Mononuclear cell (primary cell): ENCODE data around the gene YPEL5. TPM values are rescaled to one million over a fixed set of nuclear protein-coding genes. Genes with fewer than 3 reads are reported as not detected.

Experiments
- H3K27me3 ChIP-seq: 2 replicates; pipeline ENCODE4 v1.6.0; 2011; ENCODE audit warnings: low read length, control low read depth; ENCODE audit not compliant: insufficient read depth
- H3K4me1 ChIP-seq: 2 replicates; pipeline ENCODE4 v1.5.1; 2011; ENCODE audit warnings: mild to moderate bottlenecking, low read length, control low read depth; ENCODE audit not compliant: insufficient read depth
- H3K4me3 ChIP-seq: 2 replicates; pipeline ENCODE4 v1.5.1; 2011; ENCODE audit warnings: mild to moderate bottlenecking, low read length, moderate library complexity
- H3K9me3 ChIP-seq: 2 replicates; pipeline ENCODE4 v1.5.1; 2011; ENCODE audit warnings: low read depth, mild to moderate bottlenecking, control low read depth, low read length
- total RNA-seq: library from RNA; depleted of rRNA; stranded (reverse); fragments of >200 nt; gene quantifications from one replicate; pipeline ENCODE4 v1.2.3, GENCODE V29; 2012

YPEL5 gene
- total RNA-seq, 1 donor, result 625 TPM

DNA sequence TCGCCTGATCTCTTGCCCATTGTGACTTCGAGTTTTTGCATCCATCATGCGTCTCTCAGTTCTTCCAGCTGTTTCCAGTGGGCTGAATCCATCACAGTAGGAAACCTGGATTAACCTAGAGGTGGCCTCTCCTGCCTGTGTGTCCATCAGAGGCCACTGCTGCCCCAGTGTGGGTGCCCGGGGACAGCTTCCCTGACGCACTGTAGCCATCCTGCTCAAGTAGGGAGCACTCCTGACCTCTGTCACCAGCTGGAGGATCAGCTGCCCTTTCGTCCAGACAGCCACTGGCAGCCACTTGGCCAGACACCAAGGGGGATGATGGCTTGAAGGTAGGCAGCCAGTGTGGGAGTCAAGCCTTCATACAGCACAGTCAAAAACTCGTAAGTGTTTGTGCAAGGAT lies 47.6 kb downstream of the YPEL5 start:
- no peaks in the 10 kb centered on the region for H3K4me1 ChIP-seq
- no peaks in the 10 kb centered on the region for H3K27me3 ChIP-seq

DNA sequence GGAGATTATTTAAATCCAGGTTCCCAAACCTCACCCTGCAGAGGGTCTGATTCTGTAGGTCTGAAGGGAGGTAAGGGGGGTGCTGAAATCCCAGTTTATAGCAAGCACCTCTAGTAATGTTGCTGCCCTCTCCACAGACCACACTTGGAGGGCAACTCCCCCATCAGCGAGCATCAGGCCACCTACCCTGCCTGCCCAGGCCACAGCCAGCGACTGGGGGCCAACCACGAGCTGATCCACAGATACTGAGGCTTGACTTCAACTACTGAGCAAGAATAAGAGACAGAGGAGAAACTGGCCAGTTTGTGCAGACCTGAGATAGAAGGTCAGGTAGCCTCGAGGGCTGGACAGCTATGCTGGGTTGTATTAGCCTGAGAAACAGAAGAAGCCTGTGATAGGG lies 48.2 kb downstream of the YPEL5 start:
- Histone ChIP-seq H3K27me3 (no peaks in the 10 kb centered on the region), H3K4me1 (no peaks in the 10 kb centered on the region), H3K4me3 (no peak overlapping the region), H3K9me3 (no peaks in the 10 kb centered on the region)

More for the DNA sequence above, 47.6 kb downstream of the YPEL5 start:
- Histone ChIP-seq H3K9me3 (no peaks in the 10 kb centered on the region), H3K4me3 (no peak overlapping the region)

DNA sequence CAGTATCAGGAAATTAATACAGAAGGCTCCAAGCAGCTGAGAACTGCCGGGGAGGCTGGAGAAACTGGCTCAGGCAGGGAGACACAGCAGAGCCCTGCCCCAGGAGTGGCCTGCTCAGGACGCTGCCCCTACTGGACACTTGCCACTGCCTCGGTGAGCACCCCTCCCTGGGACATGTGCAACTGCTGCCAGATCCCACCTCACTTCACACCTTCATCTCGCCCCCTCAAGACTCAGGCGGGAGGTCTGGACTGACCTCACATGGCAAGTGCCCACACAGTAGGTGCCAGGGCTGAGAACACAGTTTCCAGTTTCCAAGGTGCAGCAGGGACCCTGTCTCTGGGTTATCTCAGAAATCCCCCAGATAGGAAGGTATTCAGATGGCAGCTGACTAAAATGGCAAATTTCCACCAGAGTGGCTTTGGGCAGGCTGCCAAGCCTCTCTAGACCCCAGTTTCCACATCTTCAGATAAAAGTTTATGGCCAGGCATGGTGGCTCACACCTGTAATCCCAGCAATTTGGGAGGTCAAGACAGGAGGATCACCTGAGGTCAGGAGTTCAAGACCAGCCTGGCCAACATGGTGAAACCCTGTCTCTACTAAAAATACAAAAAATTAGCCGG lies 50.9 kb downstream of the YPEL5 start:
- H3K9me3 ChIP-seq, result no peaks in the 10 kb centered on the region
- H3K4me1 ChIP-seq, result peaks cover 6% of the 10 kb centered on the region
- no peaks in the 10 kb centered on the region for H3K27me3 ChIP-seq
- H3K4me3 ChIP-seq, result no peak overlapping the region

DNA sequence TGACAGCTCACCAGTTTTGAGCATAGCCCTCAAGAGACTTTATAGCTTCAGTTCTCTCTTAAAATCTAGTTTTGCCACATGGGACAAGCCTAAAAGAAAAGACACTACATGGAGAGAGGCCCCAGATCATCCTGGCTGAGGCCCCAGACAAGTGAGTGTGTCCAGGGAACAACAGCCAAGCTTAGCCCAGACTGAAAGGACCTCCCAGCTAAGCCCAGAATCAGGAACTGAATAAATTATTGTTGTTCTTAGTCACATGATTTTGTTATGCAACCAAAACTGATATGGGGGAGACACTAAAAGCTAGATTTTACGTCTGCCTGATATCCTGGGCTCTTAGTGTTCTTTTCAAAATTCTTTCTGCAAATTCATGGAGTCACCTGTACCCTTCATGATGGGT lies 55.2 kb downstream of the YPEL5 start:
- Histone ChIP-seq H3K4me1 (peaks cover 6% of the 10 kb centered on the region), H3K27me3 (no peaks in the 10 kb centered on the region), H3K9me3 (no peaks in the 10 kb centered on the region), H3K4me3 (no peak overlapping the region)

DNA sequence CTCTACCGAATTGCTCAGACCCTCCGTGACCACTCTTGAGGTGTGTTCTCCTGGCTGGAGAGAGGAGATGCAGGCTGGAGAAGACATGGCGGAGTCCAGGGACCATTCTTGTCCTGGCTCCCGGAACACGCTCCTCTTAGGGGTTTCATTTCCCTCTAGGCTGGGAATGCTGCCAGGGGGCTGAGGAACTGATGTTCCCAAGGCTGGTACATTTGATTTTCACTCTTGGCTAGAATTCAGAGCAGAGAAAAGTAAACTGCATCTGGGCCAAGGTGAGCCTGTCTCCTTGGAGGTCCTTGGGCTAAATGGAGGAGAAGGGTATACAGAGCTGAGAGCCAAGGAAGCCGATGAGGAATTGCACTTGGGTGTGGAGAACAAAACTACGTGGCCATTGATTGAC lies 56.3 kb downstream of the YPEL5 start:
- Histone ChIP-seq H3K9me3 (no peaks in the 10 kb centered on the region), H3K4me1 (peaks cover 6% of the 10 kb centered on the region), H3K4me3 (no peak overlapping the region), H3K27me3 (no peaks in the 10 kb centered on the region)

DNA sequence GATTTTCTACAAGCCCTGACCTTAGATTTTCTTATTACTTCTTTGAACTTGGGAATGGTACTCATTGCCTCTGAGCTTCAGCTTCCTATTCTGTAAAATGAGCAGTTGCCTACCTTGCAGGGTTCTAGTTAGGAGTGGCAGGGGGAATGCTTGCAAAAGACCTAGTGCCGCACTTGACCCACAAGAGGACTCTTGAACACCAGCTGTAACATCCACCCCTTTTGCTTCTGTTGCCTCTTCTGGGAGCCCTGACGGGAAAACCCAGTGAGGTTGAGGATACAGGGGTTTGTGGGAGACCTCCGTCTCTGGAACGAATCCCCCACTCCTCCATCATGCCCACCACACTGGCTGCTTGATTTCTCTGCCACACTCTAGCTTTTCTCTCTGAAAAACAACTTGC lies 57.5 kb downstream of the YPEL5 start:
- H3K27me3 ChIP-seq, result no peaks in the 10 kb centered on the region
- H3K4me3 ChIP-seq, result no peak overlapping the region
- no peaks in the 10 kb centered on the region for H3K9me3 ChIP-seq
- peaks cover 12% of the 10 kb centered on the region for H3K4me1 ChIP-seq

DNA sequence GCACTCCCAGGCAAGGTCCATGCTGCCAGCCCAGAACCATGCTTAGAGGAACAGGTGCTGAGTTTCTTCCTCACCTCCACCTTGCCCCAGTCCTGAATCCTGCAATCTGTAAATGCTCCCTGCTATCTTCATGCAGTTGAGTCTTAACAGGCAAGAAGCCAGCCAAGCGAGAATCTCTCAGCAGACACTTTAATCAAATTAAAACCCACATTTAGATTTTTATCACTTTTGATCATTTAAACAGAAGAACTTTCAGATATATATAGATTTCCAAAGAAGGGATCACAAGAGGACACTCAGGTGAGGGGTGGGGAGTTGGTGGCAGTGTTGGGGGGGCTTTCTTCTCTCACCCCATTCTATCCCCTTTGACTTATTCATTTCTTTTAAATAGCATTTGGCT lies 58.6 kb downstream of the YPEL5 start:
- H3K9me3 ChIP-seq, result no peaks in the 10 kb centered on the region
- H3K4me1 ChIP-seq, result peaks cover 16% of the 10 kb centered on the region
- no peak overlapping the region for H3K4me3 ChIP-seq
- H3K27me3 ChIP-seq, result no peaks in the 10 kb centered on the region

DNA sequence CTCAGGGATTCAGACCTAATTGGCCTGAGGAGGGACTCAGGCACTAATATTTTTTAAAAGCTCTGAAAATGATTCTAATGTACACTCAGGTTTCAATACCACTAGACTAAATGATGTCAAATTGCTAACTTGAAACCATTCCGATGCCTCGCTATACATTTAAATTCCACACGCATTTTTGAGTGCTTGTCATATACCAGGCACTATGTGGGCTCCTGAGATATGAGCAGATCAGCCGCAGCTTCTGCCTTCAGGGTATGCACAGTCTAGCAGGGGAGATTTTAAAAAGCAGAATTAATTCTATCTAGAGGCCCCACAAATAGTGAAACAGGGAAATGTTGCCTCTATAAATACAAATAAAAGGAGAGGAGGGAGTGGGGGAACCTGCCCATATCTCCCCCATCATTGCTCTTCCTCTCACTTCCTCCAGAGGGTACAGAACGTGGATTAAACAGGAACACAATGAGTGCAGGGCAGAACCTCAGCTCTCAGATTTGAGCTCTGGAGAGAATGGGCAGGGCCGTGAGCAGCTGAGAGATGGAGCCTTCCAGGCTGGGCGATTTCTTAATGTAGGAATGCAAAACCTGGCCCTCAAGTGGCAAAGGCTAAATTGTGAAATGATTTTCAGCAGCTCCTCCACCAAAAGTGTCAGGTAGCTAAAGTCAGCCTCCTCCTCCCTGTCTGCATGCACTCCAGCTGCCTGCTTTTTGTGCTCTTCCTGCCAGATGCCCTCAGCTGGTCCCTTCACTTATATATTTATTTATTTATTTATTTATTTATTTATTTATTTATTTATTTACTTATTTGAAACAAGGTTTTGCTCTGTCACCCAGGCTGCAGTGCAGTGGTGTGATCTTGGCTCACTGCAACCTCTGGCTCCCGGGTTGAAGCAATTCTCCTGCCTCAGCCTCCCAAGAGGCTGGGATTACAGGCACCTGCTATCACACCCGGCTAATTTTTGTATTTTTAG lies 59.9 kb downstream of the YPEL5 start:
- Histone ChIP-seq H3K9me3 (no peaks in the 10 kb centered on the region), H3K27me3 (no peaks in the 10 kb centered on the region), H3K4me3 (no peak overlapping the region), H3K4me1 (peaks cover 15% of the 10 kb centered on the region)

DNA sequence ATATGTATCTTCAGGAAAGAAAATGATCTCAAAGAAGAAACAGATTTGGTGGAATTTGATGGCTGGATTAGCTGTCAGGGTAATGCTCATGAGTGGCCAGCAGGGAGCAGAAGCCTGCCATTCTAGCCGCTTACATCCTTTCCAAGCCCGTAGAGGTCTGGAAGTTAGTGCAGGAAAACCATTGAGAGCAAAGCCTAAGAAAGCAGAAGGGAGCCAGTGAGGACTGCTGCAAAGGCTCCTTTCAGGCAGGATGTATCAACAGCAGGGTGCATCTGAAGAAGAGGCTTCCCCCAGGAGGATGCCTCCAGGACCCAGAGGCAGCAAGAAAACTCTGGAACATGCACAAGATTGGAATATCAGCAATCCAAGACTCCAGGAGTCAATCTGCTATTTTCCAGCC lies 61.6 kb downstream of the YPEL5 start:
- no peak overlapping the region for H3K4me3 ChIP-seq
- H3K4me1 ChIP-seq, result peaks cover 11% of the 10 kb centered on the region
- H3K27me3 ChIP-seq, result no peaks in the 10 kb centered on the region
- H3K9me3 ChIP-seq, result no peaks in the 10 kb centered on the region

DNA sequence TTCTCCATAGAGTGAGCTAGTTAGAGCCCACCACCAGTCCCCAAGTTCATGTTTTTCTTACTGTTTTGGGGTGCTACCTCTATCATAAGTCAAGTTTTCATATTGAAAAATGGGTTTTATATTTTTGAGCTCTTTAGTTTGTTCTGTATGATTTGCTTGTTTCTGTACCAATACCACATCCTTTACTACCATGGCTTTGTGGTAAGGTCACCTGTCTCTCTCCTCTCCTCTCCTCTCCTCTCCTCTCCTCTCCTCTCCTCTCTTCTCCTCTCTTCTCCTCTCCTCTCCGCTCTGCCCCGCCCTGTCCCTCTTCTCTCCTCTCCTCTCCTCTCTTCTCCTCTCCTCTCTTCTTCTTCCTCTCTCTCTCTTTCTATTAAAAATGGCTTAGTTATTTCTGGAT lies 62.4 kb downstream of the YPEL5 start:
- peaks cover 11% of the 10 kb centered on the region for H3K4me1 ChIP-seq
- H3K9me3 ChIP-seq, result no peaks in the 10 kb centered on the region
- no peak overlapping the region for H3K4me3 ChIP-seq
- no peaks in the 10 kb centered on the region for H3K27me3 ChIP-seq

Other genes starting within 250 kb of the YPEL5 start
- not detected for gene ALK, start 225.4 kb upstream of the YPEL5 start, total RNA-seq
- gene LBH, start 84.5 kb downstream of the YPEL5 start, total RNA-seq, result 91.4 TPM